ENCODE results near the gene ADAMTSL3. TPM values are rescaled to one million over a fixed set of nuclear protein-coding genes. Genes with fewer than 3 reads are reported as not detected.

The ADAMTSL3 gene
- 10 to 100 TPM in 1 of 3 donors, 1 to 10 TPM in 2; 2.2 to 52.1 (median 4.1) TPM for total RNA-seq
- long read RNA-seq, donor 1, partial matches to known transcripts: 10 of 23 reads
- long read RNA-seq, donor 1, other reads (novel, unspliced or antisense): 13 of 23 reads
- long read RNA-seq, donor 2, partial matches to known transcripts: 0 of 1 reads
- long read RNA-seq, donor 2, other reads (novel, unspliced or antisense): 1 of 1 reads

GRCh38 chr15:83653639-83654378, at the start of gene ADAMTSL3:
Gene ADAMTSL3 (plus strand): TSS chr15:83654123. CDS start chr15:83655762, 1,639 bp downstream.
- H3K4me3 ChIP-seq: no peak within 1 kb of the TSS
- DNase-seq: peak; percentile 66 to 74 (median 70)
- no peaks in the 10 kb centered on the region for H3K36me3 ChIP-seq (ENCODE audit: low read depth)
- no peak for TF ChIP-seq CTCF (IDR thresholded peaks at IDR 0.05)
- H3K4me1 ChIP-seq (ENCODE audit: low read depth): no peaks in the 10 kb centered on the region
- intact Hi-C loops (cut with DNase I, micrococcal nuclease): no loop called here
- peak; percentile 63 for ATAC-seq
- H3K9me3 ChIP-seq: no peaks in the 10 kb centered on the region

GRCh38 chr15:83604549-83604948, 49.4 kb upstream of the ADAMTSL3 start:
- intact Hi-C loops (cut with DNase I, micrococcal nuclease): no loop called here
- ATAC-seq: no peak
- Histone ChIP-seq H3K4me1 (ENCODE audit: low read depth) (no peaks in the 10 kb centered on the region), H3K36me3 (ENCODE audit: low read depth) (no peaks in the 10 kb centered on the region), H3K4me3 (no peak overlapping the region), H3K9me3 (peaks cover 7% of the 10 kb centered on the region)
- DNase-seq: no peak
- TF ChIP-seq CTCF (IDR thresholded peaks at IDR 0.05): no peak

GRCh38 chr15:83605111-83605945, 48.6 kb upstream of the ADAMTSL3 start:
- ATAC-seq (no peak), DNase-seq (no peak)
- no peaks in the 10 kb centered on the region for H3K36me3 ChIP-seq (ENCODE audit: low read depth)
- intact Hi-C loops (cut with DNase I, micrococcal nuclease): no loop called here
- TF ChIP-seq CTCF (IDR thresholded peaks at IDR 0.05): no peak
- no peaks in the 10 kb centered on the region for H3K4me1 ChIP-seq (ENCODE audit: low read depth)
- H3K9me3 ChIP-seq: peaks cover 2% of the 10 kb centered on the region
- no peak overlapping the region for H3K4me3 ChIP-seq

GRCh38 chr15:83610132-83610531, 43.8 kb upstream of the ADAMTSL3 start:
- Histone ChIP-seq H3K4me3 (no peak overlapping the region), H3K9me3 (no peaks in the 10 kb centered on the region), H3K4me1 (ENCODE audit: low read depth) (no peaks in the 10 kb centered on the region), H3K36me3 (ENCODE audit: low read depth) (no peaks in the 10 kb centered on the region)
- no peak for ATAC-seq
- no peak for TF ChIP-seq CTCF (IDR thresholded peaks at IDR 0.05)
- intact Hi-C loops (cut with DNase I, micrococcal nuclease): no loop called here
- no peak for DNase-seq

GRCh38 chr15:83610901-83611685, 42.8 kb upstream of the ADAMTSL3 start:
- no peaks in the 10 kb centered on the region for H3K4me1 ChIP-seq (ENCODE audit: low read depth)
- H3K9me3 ChIP-seq: no peaks in the 10 kb centered on the region
- no peak overlapping the region for H3K4me3 ChIP-seq
- TF ChIP-seq CTCF (IDR thresholded peaks at IDR 0.05): no peak
- ATAC-seq (no peak), DNase-seq (no peak)
- intact Hi-C loops (cut with DNase I, micrococcal nuclease): no loop called here
- no peaks in the 10 kb centered on the region for H3K36me3 ChIP-seq (ENCODE audit: low read depth)
